ENCODE results near the gene ALS2CL.
"Not testable (repeated sequence)": the region's sequence is repeated elsewhere in the genome, so short reads cannot be mapped to it uniquely, and the experiment has no call there.

Gene ALS2CL

GRCh38 chr3:46693038-46693891 is at the start of gene ALS2CL:
TSS of gene ALS2CL (minus strand) at chr3:46693679. CDS start at chr3:46689440, 4,239 bp downstream.
- peak in 1 of 3 experiments; percentile 30 for DNase-seq (ENCODE audit: low read depth in 2 of 3, low spot score in 2 of 3)

- no peak for DNase-seq (ENCODE audit: low read depth in 2 of 3, low spot score in 2 of 3)
Measured at GRCh38 chr3:46742992-46743585, 49.6 kb upstream of the ALS2CL start.

- DNase-seq (ENCODE audit: low read depth in 2 of 3, low spot score in 2 of 3), result not testable (repeated sequence)
Measured at GRCh38 chr3:46739565-46739964, 46.1 kb upstream of the ALS2CL start.

- no peak for DNase-seq (ENCODE audit: low read depth in 2 of 3, low spot score in 2 of 3)
Measured at GRCh38 chr3:46737329-46737731, 43.9 kb upstream of the ALS2CL start.

GRCh38 chr3:46736006-46736872 is 42.8 kb upstream of the ALS2CL start:
- DNase-seq (ENCODE audit: low read depth in 2 of 3, low spot score in 2 of 3), result no peak

- DNase-seq (ENCODE audit: low read depth in 2 of 3, low spot score in 2 of 3), result no peak
Measured at GRCh38 chr3:46734773-46735172, 41.3 kb upstream of the ALS2CL start.

- no peak for DNase-seq (ENCODE audit: low read depth in 2 of 3, low spot score in 2 of 3)
Measured at GRCh38 chr3:46733026-46733800, 39.7 kb upstream of the ALS2CL start.

GRCh38 chr3:46731795-46732194 is 38.3 kb upstream of the ALS2CL start:
- DNase-seq (ENCODE audit: low read depth in 2 of 3, low spot score in 2 of 3), result no peak

GRCh38 chr3:46730819-46731218 is 37.3 kb upstream of the ALS2CL start:
- DNase-seq (ENCODE audit: low read depth in 2 of 3, low spot score in 2 of 3), result no peak

- no peak for DNase-seq (ENCODE audit: low read depth in 2 of 3, low spot score in 2 of 3)
Measured at GRCh38 chr3:46729038-46729437, 35.6 kb upstream of the ALS2CL start.

GRCh38 chr3:46725621-46726314 is 32.3 kb upstream of the ALS2CL start:
- no peak for DNase-seq (ENCODE audit: low read depth in 2 of 3, low spot score in 2 of 3)

GRCh38 chr3:46724424-46724823 is 30.9 kb upstream of the ALS2CL start:
- no peak for DNase-seq (ENCODE audit: low read depth in 2 of 3, low spot score in 2 of 3)

GRCh38 chr3:46722443-46722842 is 29.0 kb upstream of the ALS2CL start:
- no peak for DNase-seq (ENCODE audit: low read depth in 2 of 3, low spot score in 2 of 3)

GRCh38 chr3:46721009-46721408 is 27.5 kb upstream of the ALS2CL start:
- DNase-seq (ENCODE audit: low read depth in 2 of 3, low spot score in 2 of 3), result no peak

GRCh38 chr3:46719735-46720271 is 26.3 kb upstream of the ALS2CL start:
- no peak for DNase-seq (ENCODE audit: low read depth in 2 of 3, low spot score in 2 of 3)

GRCh38 chr3:46719044-46719565 is 25.6 kb upstream of the ALS2CL start:
- no peak for DNase-seq (ENCODE audit: low read depth in 2 of 3, low spot score in 2 of 3)

- no peak for DNase-seq (ENCODE audit: low read depth in 2 of 3, low spot score in 2 of 3)
Measured at GRCh38 chr3:46717447-46718231, 24.2 kb upstream of the ALS2CL start, which contains the start of gene PRSS50. TSS of gene PRSS50 (minus strand) at chr3:46717869. CDS start at chr3:46717824, 45 bp downstream.

GRCh38 chr3:46716461-46717441 is 23.3 kb upstream of the ALS2CL start:
- no peak for DNase-seq (ENCODE audit: low read depth in 2 of 3, low spot score in 2 of 3)

Measured in activated CD8-positive, alpha-beta memory T cell treated with anti-CD3 and anti-CD28 coated beads for 48 hours (primary cell).